Suprapubic skin (tissue), 4 donors: ENCODE data around the gene UBQLN1. TPM values are rescaled to one million over a fixed set of nuclear protein-coding genes. Genes with fewer than 3 reads are reported as not detected.
"Not testable (repeated sequence)": the region's sequence is repeated elsewhere in the genome, so short reads cannot be mapped to it uniquely, and the experiment has no call there.

Source experiments
- DNase-seq, 2 donors: peaks; one replicate each; pipeline ENCODE4 v3.0.0-alpha.2; 2019; ENCODE audit warnings: low spot score in 2 of 2
- H3K27ac ChIP-seq: fragments of 200-600 bp; sonication (generic); one replicate; pipeline ENCODE4 v1.5.1; 2019
- H3K27me3 ChIP-seq: fragments of 200-600 bp; sonication (generic); one replicate; pipeline ENCODE4 v1.5.1; 2019
- H3K36me3 ChIP-seq: fragments of 200-600 bp; sonication (generic); one replicate; pipeline ENCODE4 v1.5.1; 2019
- H3K4me1 ChIP-seq: fragments of 200-600 bp; sonication (generic); one replicate; pipeline ENCODE4 v1.5.1; 2019
- H3K4me3 ChIP-seq: fragments of 200-600 bp; sonication (generic); one replicate; pipeline ENCODE4 v1.5.1; 2019; ENCODE audit warnings: mild to moderate bottlenecking
- H3K9me3 ChIP-seq: fragments of 200-600 bp; sonication (generic); one replicate; pipeline ENCODE4 v1.5.1; 2019
- EP300 ChIP-seq: sonication (generic); formaldehyde crosslinking; IDR thresholded peaks from one replicate; pipeline ENCODE4 v1.6.1; 2017; ENCODE audit warnings: antibody characterized with exemption
- POLR2A ChIP-seq, 2 donors: fragments of 450-650 bp; IDR thresholded peaks; one replicate each; pipeline ENCODE4 v1.6.1; 2017; ENCODE audit warnings: antibody characterized with exemption in 2 of 2, mild to moderate bottlenecking in 2 of 2, moderate library complexity in 2 of 2
- POLR2AphosphoS5 ChIP-seq, 3 donors: sonication (generic); formaldehyde crosslinking; IDR thresholded peaks; one replicate each; pipeline ENCODE4 v1.6.1; 2017; ENCODE audit warnings: antibody characterized with exemption in 3 of 3
- WGBS: methylation state at CpG from one replicate; pipeline ENCODE4 v1.1.5; 2018; 5-methylcytosine and 5-hydroxymethylcytosine counted together
- total RNA-seq, 4 donors: library from RNA; depleted of rRNA; stranded (reverse); fragments of >200 nt; gene quantifications; one replicate each; pipeline ENCODE4 v1.1.0, GENCODE V29; 2016
- TF ChIP-seq, protein P1 (sequence below), 2 donors: fragments of 200-600 bp in 1 of 2; fragments of 450-650 bp in 1 of 2; sonication (generic) in 1 of 2; IDR thresholded peaks; one replicate each; pipeline ENCODE4 v1.5.1; 2016 to 2019; ENCODE audit warnings: antibody characterized with exemption in 2 of 2, mild to moderate bottlenecking in 1 of 2, moderate library complexity in 1 of 2

Gene UBQLN1
- total RNA-seq = 100 to 1,000 TPM in 2 of 4 donors, 10 to 100 TPM in 2; 94.2 to 110 (median 102) TPM

DNA sequence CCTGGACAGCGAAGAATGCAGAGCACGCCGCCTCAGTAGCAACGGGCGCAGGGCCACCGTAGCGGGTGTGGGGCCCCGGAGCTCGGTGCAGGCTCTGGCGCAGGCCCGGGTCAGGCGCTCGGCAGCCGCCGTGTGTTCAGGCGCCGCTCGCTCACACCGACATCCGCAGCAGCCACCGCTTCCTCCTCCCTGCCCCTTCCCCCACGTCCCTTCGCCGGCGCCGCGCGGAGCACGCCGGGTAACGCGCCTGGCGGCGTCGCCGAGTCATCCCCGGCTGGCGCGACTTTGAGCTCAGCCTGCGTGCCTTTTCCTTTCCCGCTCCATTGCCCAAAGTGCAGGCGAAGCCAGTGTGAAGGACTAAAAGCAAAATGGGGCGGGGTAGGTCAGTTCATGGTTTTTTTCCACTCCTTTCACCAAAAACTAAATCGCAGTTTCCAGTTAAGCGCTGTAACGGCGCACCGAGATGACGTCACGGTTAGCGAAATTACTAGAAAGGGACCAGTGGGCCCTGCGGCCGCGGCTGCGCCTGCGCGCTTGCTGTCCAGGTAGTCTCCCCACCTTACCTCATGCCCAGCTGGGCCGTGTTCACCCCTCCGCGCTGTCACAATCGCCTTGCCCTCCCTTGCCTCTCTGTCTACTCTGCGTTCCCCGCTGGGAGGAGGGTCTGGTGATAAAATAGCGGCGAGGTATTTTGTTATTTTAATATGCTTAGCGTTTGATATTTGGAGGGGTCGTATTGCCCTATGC is at the start of gene UBQLN1:
UBQLN1 (minus strand) TSS at position 191 of the 747 bp plus-strand sequence. CDS start 279 bp downstream, outside the sequence.
- Histone ChIP-seq H3K9me3 (no peaks in the 10 kb centered on the region), H3K4me3 (peak within 1 kb of the TSS; percentile 90), H3K36me3 (no peaks in the 10 kb centered on the region), H3K4me1 (peaks cover 34% of the 10 kb centered on the region), H3K27me3 (no peaks in the 10 kb centered on the region), H3K27ac (peak within 1 kb of the TSS; percentile 98)
- TF ChIP-seq POLR2A (IDR thresholded peaks at IDR 0.05) (peak in 1 of 2 donors; percentile 91), EP300 (peak; percentile 12), POLR2AphosphoS5 (IDR thresholded peaks at IDR 0.05) (peak; percentile 14 to 91 (median 84))
- TF ChIP-seq, protein P1, sequence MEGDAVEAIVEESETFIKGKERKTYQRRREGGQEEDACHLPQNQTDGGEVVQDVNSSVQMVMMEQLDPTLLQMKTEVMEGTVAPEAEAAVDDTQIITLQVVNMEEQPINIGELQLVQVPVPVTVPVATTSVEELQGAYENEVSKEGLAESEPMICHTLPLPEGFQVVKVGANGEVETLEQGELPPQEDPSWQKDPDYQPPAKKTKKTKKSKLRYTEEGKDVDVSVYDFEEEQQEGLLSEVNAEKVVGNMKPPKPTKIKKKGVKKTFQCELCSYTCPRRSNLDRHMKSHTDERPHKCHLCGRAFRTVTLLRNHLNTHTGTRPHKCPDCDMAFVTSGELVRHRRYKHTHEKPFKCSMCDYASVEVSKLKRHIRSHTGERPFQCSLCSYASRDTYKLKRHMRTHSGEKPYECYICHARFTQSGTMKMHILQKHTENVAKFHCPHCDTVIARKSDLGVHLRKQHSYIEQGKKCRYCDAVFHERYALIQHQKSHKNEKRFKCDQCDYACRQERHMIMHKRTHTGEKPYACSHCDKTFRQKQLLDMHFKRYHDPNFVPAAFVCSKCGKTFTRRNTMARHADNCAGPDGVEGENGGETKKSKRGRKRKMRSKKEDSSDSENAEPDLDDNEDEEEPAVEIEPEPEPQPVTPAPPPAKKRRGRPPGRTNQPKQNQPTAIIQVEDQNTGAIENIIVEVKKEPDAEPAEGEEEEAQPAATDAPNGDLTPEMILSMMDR (IDR thresholded peaks at IDR 0.05) = no peak
- DNase-seq = peak; percentile 94 to 97
- under 1% methylated on average over 64 of the region's 67 CpGs for WGBS

DNA sequence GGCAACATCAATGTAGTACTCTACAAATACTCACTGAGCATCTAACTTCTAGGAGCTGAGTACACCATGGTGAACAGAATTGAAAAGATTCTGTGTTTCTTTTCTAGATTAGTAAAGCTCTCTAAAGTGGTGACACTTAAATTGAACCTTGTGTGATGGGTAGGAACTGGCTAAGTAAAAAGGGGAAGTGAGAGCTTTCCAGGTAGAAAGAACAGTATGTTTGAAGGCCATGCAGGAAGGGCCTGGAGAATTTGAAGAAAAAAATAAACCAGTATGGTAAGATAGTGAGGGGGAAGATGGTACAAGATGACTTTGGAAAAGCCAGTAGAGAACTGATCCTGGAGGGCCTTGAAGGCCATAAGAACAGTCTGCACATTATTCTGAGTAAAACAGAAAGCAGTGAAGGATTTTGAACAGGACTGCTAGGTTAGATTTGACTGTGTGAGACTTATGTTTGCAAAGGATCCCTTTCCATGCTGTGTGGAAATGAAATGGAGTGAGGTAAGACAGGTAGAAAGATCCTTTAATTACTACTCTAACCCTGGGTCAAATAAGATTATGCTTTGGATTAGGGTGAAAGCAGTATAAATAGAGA is 46.7 kb upstream of the UBQLN1 start:
- Histone ChIP-seq H3K27me3 (no peaks in the 10 kb centered on the region), H3K27ac (no peak overlapping the region), H3K4me3 (no peak overlapping the region), H3K9me3 (no peaks in the 10 kb centered on the region), H3K36me3 (no peaks in the 10 kb centered on the region), H3K4me1 (no peaks in the 10 kb centered on the region)
- DNase-seq = no peak
- TF ChIP-seq EP300 (no peak), POLR2AphosphoS5 (IDR thresholded peaks at IDR 0.05) (no peak), POLR2A (IDR thresholded peaks at IDR 0.05) (no peak)
- TF ChIP-seq, protein P1 (IDR thresholded peaks at IDR 0.05) = no peak

DNA sequence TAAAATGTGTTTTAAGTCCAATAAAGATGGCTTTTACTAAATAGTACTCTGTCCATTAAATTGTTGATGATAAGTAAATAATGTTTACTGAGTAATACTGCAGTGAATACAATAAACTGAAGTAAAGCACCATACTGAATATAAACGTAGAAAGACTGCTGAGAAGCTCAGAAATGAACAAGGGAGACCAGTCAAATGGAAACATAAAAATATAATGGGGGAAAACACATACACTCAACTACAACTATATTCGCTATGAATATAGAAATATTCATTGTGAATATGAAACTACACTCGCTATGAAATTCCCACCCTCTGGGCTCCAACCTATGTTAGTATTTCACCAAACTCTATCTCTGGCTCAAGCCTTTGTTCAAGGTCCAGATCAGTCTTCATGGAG is 41.9 kb upstream of the UBQLN1 start:
- Histone ChIP-seq H3K4me1 (no peaks in the 10 kb centered on the region), H3K27ac (no peak overlapping the region), H3K27me3 (no peaks in the 10 kb centered on the region), H3K9me3 (no peaks in the 10 kb centered on the region), H3K4me3 (no peak overlapping the region), H3K36me3 (no peaks in the 10 kb centered on the region)
- no peak for DNase-seq
- 85% methylated on average over 3 of the region's 3 CpGs for WGBS
- TF ChIP-seq, protein P1 (IDR thresholded peaks at IDR 0.05) = no peak
- TF ChIP-seq POLR2AphosphoS5 (IDR thresholded peaks at IDR 0.05) (no peak), POLR2A (IDR thresholded peaks at IDR 0.05) (no peak), EP300 (no peak)

DNA sequence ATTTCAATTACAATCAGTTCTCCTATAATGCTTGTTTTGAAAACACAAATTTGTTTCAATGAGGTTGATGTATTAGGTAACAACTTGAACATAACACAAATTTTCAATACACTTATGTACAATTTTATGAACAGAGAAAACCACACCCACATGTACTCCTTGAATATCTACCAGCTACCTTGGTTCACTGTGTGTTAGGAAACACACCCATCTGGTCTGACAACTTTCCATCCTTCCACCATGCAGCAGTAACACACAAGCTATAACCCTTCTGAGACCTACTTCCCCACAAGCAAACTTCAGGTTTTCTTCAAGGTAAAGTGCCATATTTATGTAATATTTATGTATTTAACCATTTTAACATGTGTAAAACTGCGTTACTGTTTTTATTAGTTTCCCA is 36.4 kb upstream of the UBQLN1 start:
- no peak overlapping the region for H3K27ac ChIP-seq
- 88% methylated on average over 1 of the region's 1 CpG for WGBS
- no peaks in the 10 kb centered on the region for H3K27me3 ChIP-seq
- H3K9me3 ChIP-seq = no peaks in the 10 kb centered on the region
- no peaks in the 10 kb centered on the region for H3K4me1 ChIP-seq
- no peak for DNase-seq
- no peak for TF ChIP-seq POLR2A (IDR thresholded peaks at IDR 0.05)
- TF ChIP-seq, protein P1 (IDR thresholded peaks at IDR 0.05) = no peak
- H3K36me3 ChIP-seq = peaks cover 2% of the 10 kb centered on the region
- no peak overlapping the region for H3K4me3 ChIP-seq

DNA sequence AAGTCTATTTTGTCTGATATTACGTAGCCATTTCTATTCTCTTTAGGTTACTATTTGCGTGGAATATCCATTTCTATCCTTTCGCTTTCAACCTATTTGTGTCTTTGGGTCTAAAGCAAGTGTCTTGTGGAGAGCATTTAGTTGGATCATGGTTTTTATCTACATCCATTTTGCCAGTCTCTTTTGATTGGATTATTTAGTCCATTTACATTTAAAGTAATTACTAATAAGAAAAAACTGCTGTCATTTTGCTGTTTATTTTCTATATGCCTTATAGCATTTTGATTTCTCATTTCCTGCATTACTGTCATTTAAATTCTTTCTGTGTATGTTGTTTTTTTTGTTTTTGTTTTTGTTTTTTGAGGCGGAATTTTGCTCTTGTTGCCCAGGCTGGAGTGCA is 26.0 kb upstream of the UBQLN1 start:
- Histone ChIP-seq H3K36me3 (no peaks in the 10 kb centered on the region), H3K27me3 (no peaks in the 10 kb centered on the region), H3K27ac (no peak overlapping the region), H3K4me1 (no peaks in the 10 kb centered on the region), H3K4me3 (no peak overlapping the region), H3K9me3 (peaks cover 3% of the 10 kb centered on the region)
- WGBS = 98% methylated on average over 4 of the region's 4 CpGs
- TF ChIP-seq, protein P1 (IDR thresholded peaks at IDR 0.05) = no peak
- TF ChIP-seq POLR2A (IDR thresholded peaks at IDR 0.05) = no peak
- TF ChIP-seq POLR2AphosphoS5 (IDR thresholded peaks at IDR 0.05) = no peak
- TF ChIP-seq EP300 = no peak
- no peak for DNase-seq

DNA sequence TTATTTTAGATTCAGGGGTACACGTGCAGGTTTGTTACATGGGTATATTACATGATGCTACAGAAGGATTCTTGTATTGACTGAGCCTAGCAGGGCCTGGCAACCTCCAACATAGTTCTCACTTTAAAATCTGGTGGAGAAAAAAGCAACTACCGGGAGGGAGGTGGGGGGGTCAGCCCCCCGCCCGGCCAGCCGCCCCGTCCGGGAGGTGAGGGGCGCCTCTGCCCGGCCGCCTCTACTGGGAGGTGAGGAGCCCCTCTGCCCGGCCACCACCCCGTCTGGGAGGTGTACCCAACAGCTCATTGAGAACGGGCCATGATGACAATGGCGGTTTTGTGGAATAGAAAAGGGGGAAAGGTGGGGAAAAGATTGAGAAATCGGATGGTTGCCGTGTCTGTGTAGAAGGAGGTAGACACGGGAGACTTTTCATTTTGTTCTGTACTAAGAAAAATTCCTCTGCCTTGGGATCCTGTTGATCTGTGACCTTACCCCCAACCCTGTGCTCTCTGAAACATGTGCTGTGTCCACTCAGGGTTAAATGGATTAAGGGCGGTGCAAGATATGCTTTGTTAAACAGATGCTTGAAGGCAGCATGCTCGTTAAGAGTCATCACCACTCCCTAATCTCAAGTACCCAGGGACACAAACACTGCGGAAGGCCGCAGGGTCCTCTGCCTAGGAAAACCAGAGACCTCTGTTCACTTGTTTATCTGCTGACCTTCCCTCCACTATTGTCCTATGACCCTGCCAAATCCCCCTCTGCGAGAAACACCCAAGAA is 21.0 kb upstream of the UBQLN1 start:
- H3K27me3 ChIP-seq, H3K27ac ChIP-seq, H3K9me3 ChIP-seq, H3K4me1 ChIP-seq, H3K4me3 ChIP-seq, H3K36me3 ChIP-seq, DNase-seq: not testable (repeated sequence)
- 94% methylated on average over 18 of the region's 22 CpGs for WGBS
